Measurements from ENCODE around the gene NUPR1. TPM values are rescaled to one million over a fixed set of nuclear protein-coding genes. Genes with fewer than 3 reads are reported as not detected.

Gene NUPR1
- total RNA-seq, 4 donors from 2014 or later: 18.7 to 44.3 (median 22.6) TPM

DNA sequence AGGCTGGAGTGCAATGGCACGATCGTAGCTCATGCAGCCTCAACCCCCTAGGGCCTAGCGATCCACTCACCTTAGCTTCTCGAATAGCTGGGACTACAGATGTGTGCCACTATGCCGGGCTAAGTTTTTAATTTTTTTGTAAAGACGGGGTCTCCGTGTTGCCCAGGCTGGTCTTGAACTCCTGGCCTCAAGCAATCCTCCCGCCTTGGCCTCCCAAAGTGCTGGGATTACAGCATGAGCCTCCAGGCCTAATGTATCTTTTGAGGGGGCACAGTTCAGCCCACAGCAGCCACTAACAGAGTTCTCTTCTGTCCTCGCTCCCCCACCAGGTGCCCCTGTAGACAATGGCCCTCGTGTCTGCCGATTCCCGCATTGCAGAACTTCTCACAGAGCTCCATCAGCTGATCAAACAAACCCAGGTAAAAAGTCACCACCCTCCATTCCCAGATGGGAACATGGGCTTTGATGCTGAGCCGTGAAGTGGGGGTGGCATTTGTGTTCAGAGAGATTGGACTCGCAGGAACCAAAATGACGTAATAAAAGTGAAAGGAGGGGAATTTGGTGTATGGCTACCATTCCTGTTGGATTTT lies 42.0 kb upstream of the NUPR1 start:
- H3K27me3 ChIP-seq: no peaks in the 10 kb centered on the region
- H3K4me3 ChIP-seq: no peak overlapping the region
- in situ Hi-C loops (cut with MboI; ENCODE audit: low sequenced_read_pairs in 4 of 4): no loop called here
- DNase-seq: no peak
- ATAC-seq: no peak
- intact Hi-C loops (cut with DNase I; ENCODE audit: low total_unique reads): no loop called here
- H3K27ac ChIP-seq: no peak overlapping the region
- H3K9me3 ChIP-seq: no peaks in the 10 kb centered on the region
- TF ChIP-seq, protein P1, sequence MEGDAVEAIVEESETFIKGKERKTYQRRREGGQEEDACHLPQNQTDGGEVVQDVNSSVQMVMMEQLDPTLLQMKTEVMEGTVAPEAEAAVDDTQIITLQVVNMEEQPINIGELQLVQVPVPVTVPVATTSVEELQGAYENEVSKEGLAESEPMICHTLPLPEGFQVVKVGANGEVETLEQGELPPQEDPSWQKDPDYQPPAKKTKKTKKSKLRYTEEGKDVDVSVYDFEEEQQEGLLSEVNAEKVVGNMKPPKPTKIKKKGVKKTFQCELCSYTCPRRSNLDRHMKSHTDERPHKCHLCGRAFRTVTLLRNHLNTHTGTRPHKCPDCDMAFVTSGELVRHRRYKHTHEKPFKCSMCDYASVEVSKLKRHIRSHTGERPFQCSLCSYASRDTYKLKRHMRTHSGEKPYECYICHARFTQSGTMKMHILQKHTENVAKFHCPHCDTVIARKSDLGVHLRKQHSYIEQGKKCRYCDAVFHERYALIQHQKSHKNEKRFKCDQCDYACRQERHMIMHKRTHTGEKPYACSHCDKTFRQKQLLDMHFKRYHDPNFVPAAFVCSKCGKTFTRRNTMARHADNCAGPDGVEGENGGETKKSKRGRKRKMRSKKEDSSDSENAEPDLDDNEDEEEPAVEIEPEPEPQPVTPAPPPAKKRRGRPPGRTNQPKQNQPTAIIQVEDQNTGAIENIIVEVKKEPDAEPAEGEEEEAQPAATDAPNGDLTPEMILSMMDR (IDR thresholded peaks at IDR 0.05 in 4 of 5, conservative IDR thresholded peaks at IDR 0.05 in 1 of 5): no peak
- TF ChIP-seq POLR2A (IDR thresholded peaks at IDR 0.05): no peak
- H3K36me3 ChIP-seq: peaks cover 2 to 42% of the 10 kb centered on the region in 2 donors
- no peaks in the 10 kb centered on the region for H3K4me1 ChIP-seq

DNA sequence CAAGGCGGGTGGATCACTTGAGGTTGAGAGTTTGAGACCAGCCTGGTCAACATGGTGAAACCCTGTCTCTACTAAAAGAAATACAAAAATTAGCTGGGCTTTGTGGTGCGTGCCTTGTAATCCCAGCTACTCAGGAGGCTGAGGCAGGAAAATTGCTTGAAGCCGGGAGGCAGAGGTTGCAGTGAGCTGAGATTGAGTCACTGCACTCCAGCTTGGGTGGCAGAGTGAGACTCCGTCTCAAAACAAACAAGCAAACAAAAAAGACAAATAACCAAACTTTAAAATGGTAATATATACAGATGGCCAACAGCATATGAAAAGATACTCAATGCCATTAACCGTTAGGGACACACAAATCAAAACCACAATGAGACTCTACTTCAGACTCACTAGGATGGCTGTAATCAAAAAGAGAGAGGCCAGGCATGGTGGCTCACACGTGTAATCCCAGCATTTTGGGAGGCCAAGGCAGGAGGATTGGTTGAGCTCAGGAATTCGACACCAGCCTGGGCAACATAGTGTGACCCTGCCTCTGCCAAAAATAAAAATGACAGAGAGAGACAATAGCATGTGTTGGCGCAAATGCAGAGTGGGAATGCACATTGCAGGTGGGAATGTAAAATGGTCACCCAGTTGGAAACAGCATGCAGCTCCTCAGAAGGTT lies 36.8 kb upstream of the NUPR1 start:
- Histone ChIP-seq H3K27ac (no peak overlapping the region), H3K36me3 (peaks cover 0 to 5% of the 10 kb centered on the region in 2 donors), H3K4me1 (peaks cover 7 to 22% of the 10 kb centered on the region in 2 donors), H3K4me3 (no peak overlapping the region), H3K9me3 (no peaks in the 10 kb centered on the region), H3K27me3 (no peaks in the 10 kb centered on the region)
- in situ Hi-C loops (cut with MboI; ENCODE audit: low sequenced_read_pairs in 4 of 4): no loop called here
- DNase-seq (no peak), ATAC-seq (no peak)
- intact Hi-C loops (cut with DNase I; ENCODE audit: low total_unique reads): no loop called here
- TF ChIP-seq, protein P1 (IDR thresholded peaks at IDR 0.05 in 4 of 5, conservative IDR thresholded peaks at IDR 0.05 in 1 of 5): no peak
- no peak for TF ChIP-seq POLR2A (IDR thresholded peaks at IDR 0.05)

- DNase-seq: no peak
- ATAC-seq: no peak
- Histone ChIP-seq H3K36me3 (no peaks in the 10 kb centered on the region), H3K27me3 (no peaks in the 10 kb centered on the region), H3K27ac (no peak overlapping the region), H3K9me3 (no peaks in the 10 kb centered on the region), H3K4me3 (no peak overlapping the region), H3K4me1 (peaks cover 7 to 22% of the 10 kb centered on the region in 2 donors)
- TF ChIP-seq, protein P1 (IDR thresholded peaks at IDR 0.05 in 4 of 5, conservative IDR thresholded peaks at IDR 0.05 in 1 of 5): no peak
- TF ChIP-seq POLR2A (IDR thresholded peaks at IDR 0.05): no peak
- in situ Hi-C loops (cut with MboI; ENCODE audit: low sequenced_read_pairs in 4 of 4): no loop called here
- intact Hi-C loops (cut with DNase I; ENCODE audit: low total_unique reads): no loop called here
These were observed 36.2 kb upstream of the NUPR1 start for GRCh38 chr16:28574925-28575324.

GRCh38 chr16:28573738-28574718 lies 35.3 kb upstream of the NUPR1 start:
- ATAC-seq (no peak), DNase-seq (no peak)
- intact Hi-C loops (cut with DNase I; ENCODE audit: low total_unique reads) (no loop called here), in situ Hi-C loops (cut with MboI; ENCODE audit: low sequenced_read_pairs in 4 of 4) (no loop called here)
- no peaks in the 10 kb centered on the region for H3K27me3 ChIP-seq
- TF ChIP-seq, protein P1 (IDR thresholded peaks at IDR 0.05 in 4 of 5, conservative IDR thresholded peaks at IDR 0.05 in 1 of 5): no peak
- no peak for TF ChIP-seq POLR2A (IDR thresholded peaks at IDR 0.05)
- no peak overlapping the region for H3K27ac ChIP-seq
- no peaks in the 10 kb centered on the region for H3K36me3 ChIP-seq
- H3K9me3 ChIP-seq: no peaks in the 10 kb centered on the region
- peaks cover 7 to 22% of the 10 kb centered on the region in 2 donors for H3K4me1 ChIP-seq
- no peak overlapping the region for H3K4me3 ChIP-seq
